ENCODE data around the gene CLIC5. TPM values are rescaled to one million over a fixed set of nuclear protein-coding genes. Genes with fewer than 3 reads are reported as not detected.

CLIC5 gene
- total RNA-seq, 3 donors from 2014 or later: 3.4 to 5.4 (median 4.9) TPM

DNA sequence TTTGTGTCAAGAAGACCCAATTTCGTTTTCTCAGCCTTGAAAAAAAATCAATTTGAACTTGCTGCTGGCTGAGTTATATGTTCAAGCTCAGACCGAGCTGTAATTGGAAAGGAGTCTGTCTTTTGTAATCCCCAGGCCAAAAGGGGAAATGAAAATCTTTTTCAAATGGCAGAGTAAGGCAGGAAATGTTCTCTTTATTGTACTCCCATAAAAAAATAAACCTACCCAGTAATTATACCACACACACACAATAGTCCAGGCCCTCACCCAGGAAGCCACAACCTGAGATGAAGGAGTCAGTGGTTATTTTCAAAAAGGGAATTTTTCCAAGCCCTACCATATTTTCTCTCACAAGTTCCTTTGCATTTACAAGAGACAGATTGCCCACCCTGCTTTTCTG lies 45.3 kb downstream of the CLIC5 start:
- Histone ChIP-seq H3K27me3 (no peaks in the 10 kb centered on the region), H3K9me3 (peaks cover 0 to 10% of the 10 kb centered on the region in 2 donors), H3K4me1 (no peaks in the 10 kb centered on the region), H3K27ac (peak overlapping the region in 1 of 2 donors; percentile 46), H3K4me3 (no peak overlapping the region), H3K36me3 (no peaks in the 10 kb centered on the region)
- DNase-seq (ENCODE audit: low spot score in 2 of 2): no peak
- intact Hi-C loops (cut with DNase I; ENCODE audit: low total_unique reads): no loop called here
- TF ChIP-seq, protein P1, sequence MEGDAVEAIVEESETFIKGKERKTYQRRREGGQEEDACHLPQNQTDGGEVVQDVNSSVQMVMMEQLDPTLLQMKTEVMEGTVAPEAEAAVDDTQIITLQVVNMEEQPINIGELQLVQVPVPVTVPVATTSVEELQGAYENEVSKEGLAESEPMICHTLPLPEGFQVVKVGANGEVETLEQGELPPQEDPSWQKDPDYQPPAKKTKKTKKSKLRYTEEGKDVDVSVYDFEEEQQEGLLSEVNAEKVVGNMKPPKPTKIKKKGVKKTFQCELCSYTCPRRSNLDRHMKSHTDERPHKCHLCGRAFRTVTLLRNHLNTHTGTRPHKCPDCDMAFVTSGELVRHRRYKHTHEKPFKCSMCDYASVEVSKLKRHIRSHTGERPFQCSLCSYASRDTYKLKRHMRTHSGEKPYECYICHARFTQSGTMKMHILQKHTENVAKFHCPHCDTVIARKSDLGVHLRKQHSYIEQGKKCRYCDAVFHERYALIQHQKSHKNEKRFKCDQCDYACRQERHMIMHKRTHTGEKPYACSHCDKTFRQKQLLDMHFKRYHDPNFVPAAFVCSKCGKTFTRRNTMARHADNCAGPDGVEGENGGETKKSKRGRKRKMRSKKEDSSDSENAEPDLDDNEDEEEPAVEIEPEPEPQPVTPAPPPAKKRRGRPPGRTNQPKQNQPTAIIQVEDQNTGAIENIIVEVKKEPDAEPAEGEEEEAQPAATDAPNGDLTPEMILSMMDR (IDR thresholded peaks at IDR 0.05): no peak
- TF ChIP-seq POLR2A (IDR thresholded peaks at IDR 0.05) (no peak), POLR2AphosphoS5 (IDR thresholded peaks at IDR 0.05) (no peak)

DNA sequence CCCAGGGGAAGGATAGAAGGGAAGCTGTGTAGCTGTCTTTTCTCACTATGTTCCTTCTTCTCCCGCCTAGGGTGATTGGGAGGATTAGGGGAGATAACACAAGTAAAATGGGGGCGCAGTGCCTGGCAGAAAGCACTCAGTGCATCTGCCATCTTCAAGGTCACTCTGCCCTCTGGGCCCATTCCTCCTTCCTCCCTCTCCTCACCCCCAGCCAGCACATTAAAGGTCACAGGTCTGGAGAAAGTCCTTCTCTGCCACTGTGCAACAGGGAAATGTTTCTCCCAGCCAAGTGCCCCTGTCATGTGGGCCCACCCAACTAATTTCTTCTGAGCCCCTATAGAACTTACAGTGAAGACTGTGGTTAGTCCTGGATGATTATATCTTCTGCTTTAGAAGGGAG lies 45.8 kb downstream of the CLIC5 start:
- intact Hi-C loops (cut with DNase I; ENCODE audit: low total_unique reads): no loop called here
- Histone ChIP-seq H3K4me3 (no peak overlapping the region), H3K27me3 (no peaks in the 10 kb centered on the region), H3K27ac (peak overlapping the region in 1 of 2 donors; percentile 28), H3K4me1 (no peaks in the 10 kb centered on the region), H3K9me3 (peaks cover 2 to 6% of the 10 kb centered on the region in 2 donors), H3K36me3 (no peaks in the 10 kb centered on the region)
- no peak for DNase-seq (ENCODE audit: low spot score in 2 of 2)
- TF ChIP-seq POLR2AphosphoS5 (IDR thresholded peaks at IDR 0.05) (no peak), POLR2A (IDR thresholded peaks at IDR 0.05) (no peak)
- TF ChIP-seq, protein P1 (IDR thresholded peaks at IDR 0.05): no peak

DNA sequence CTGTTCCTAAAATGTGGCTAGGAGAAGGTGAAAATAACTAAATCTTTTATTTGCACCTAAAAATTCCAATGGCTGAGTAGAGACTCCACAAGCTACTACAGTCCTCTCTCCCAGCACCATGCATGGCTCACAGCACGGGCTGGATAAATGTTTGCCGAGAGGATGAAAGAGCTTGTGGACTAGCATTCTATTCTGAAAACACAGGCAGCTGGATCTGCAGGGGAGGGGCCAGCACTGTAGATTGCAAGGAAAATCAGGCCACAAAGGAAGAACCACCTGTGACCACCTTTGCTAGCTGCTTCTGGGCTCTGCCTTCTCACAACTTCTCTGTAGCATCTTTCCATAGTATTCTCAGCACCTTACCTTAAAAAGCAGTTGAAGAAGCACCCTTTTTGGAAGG lies 46.6 kb downstream of the CLIC5 start:
- H3K27ac ChIP-seq: no peak overlapping the region
- TF ChIP-seq POLR2AphosphoS5 (IDR thresholded peaks at IDR 0.05) (no peak), POLR2A (IDR thresholded peaks at IDR 0.05) (no peak)
- TF ChIP-seq, protein P1 (IDR thresholded peaks at IDR 0.05): no peak
- H3K4me1 ChIP-seq: no peaks in the 10 kb centered on the region

DNA sequence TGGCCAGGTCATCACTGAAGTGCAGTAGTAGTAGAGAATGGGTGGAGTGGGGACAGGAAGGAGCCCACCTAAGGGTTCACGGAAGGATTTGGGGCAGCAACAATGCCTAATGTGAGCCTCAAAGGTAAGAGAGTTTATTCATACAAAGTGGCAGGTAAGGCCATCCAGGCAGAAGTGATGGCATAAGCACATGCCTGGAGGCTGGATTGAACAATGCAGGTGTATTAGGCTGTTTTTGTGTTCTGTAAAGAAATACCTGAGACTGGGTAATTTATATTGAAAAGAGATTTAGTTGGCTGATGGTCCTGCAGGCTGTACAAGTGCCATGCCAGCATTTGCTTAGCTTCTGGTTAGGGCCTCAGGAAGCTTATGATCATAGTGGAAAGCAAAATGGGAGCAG lies 48.3 kb downstream of the CLIC5 start:
- TF ChIP-seq POLR2AphosphoS5 (IDR thresholded peaks at IDR 0.05) (no peak), POLR2A (IDR thresholded peaks at IDR 0.05) (no peak)
- TF ChIP-seq, protein P1 (IDR thresholded peaks at IDR 0.05): no peak
- no peaks in the 10 kb centered on the region for H3K27me3 ChIP-seq
- no peaks in the 10 kb centered on the region for H3K36me3 ChIP-seq
- intact Hi-C loops (cut with DNase I; ENCODE audit: low total_unique reads): no loop called here
- H3K9me3 ChIP-seq: peaks cover 6 to 8% of the 10 kb centered on the region in 2 donors
- H3K4me1 ChIP-seq: no peaks in the 10 kb centered on the region
- DNase-seq (ENCODE audit: low spot score in 2 of 2): peak in 1 of 2 donors; percentile 20
- no peak overlapping the region for H3K27ac ChIP-seq
- no peak overlapping the region for H3K4me3 ChIP-seq

More for the DNA sequence above, 46.6 kb downstream of the CLIC5 start:
- Histone ChIP-seq H3K9me3 (peaks cover 6 to 8% of the 10 kb centered on the region in 2 donors), H3K4me3 (no peak overlapping the region), H3K27me3 (no peaks in the 10 kb centered on the region), H3K36me3 (no peaks in the 10 kb centered on the region)
- no peak for DNase-seq (ENCODE audit: low spot score in 2 of 2)
- intact Hi-C loops (cut with DNase I; ENCODE audit: low total_unique reads): no loop called here

DNA sequence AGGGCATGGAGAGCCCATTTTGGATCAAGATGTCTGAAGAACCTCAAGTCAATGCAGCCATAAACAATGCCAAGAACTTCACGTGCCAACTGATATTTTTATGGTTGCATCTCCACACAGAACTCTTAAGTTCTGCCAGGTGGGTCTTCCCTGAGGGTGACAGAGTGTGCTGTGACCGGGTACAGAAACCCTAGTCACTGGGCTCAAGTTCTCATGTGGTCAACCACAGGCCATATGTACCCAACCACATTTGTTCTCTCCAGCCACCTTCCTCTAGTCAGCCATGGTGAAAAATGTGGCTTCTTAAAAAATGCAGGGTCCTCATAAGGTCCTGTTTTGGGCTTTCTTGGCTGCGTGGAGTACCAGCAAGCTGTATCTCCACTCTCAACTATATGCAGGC lies 48.9 kb downstream of the CLIC5 start:
- Histone ChIP-seq H3K9me3 (peaks cover 6 to 8% of the 10 kb centered on the region in 2 donors), H3K4me1 (no peaks in the 10 kb centered on the region), H3K4me3 (no peak overlapping the region), H3K36me3 (no peaks in the 10 kb centered on the region), H3K27ac (no peak overlapping the region), H3K27me3 (no peaks in the 10 kb centered on the region)
- TF ChIP-seq, protein P1 (IDR thresholded peaks at IDR 0.05): no peak
- TF ChIP-seq POLR2AphosphoS5 (IDR thresholded peaks at IDR 0.05) (no peak), POLR2A (IDR thresholded peaks at IDR 0.05) (no peak)
- intact Hi-C loops (cut with DNase I; ENCODE audit: low total_unique reads): no loop called here
- DNase-seq (ENCODE audit: low spot score in 2 of 2): no peak
